Central memory CD8-positive, alpha-beta T cell (primary cell): ENCODE results near the gene AMT.

ENCODE experiments used
- ATAC-seq: fragments of 150-1000 bp; cut with Tn5 transposase; replicated peaks from 2 replicates; pipeline ENCODE4 v1.10.0; 2022; ENCODE audit warnings: mild to moderate bottlenecking, moderate FRiP score, moderate number of reproducible peaks; ENCODE audit not compliant: poor library complexity, severe bottlenecking; ENCODE audit errors: extremely low read depth
- DNase-seq, 2 donors: peaks; one replicate each; pipeline ENCODE4 v3.0.0; 2021; ENCODE audit warnings: low spot score in 2 of 2
- H3K27ac Mint-ChIP-seq: one replicate; pipeline ENCODE4 v1.8.0; 2022; ENCODE audit warnings: low read depth, mild to moderate bottlenecking, moderate library complexity, mixed read lengths
- H3K27me3 Mint-ChIP-seq: one replicate; pipeline ENCODE4 v1.8.0; 2022; ENCODE audit warnings: mixed read lengths
- H3K36me3 Mint-ChIP-seq: one replicate; pipeline ENCODE4 v1.8.0; 2022; ENCODE audit warnings: mild to moderate bottlenecking, moderate library complexity, mixed read lengths; ENCODE audit not compliant: insufficient read depth
- H3K4me1 Mint-ChIP-seq: one replicate; pipeline ENCODE4 v1.8.0; 2022; ENCODE audit warnings: mixed read lengths
- H3K4me3 Mint-ChIP-seq: one replicate; pipeline ENCODE4 v1.8.0; 2022; ENCODE audit warnings: mild to moderate bottlenecking, moderate library complexity, mixed read lengths
- H3K9me3 Mint-ChIP-seq: one replicate; pipeline ENCODE4 v1.8.0; 2022; ENCODE audit warnings: mixed read lengths

Gene AMT

GRCh38 chr3:49422379-49423248 lies at the start of gene AMT:
AMT (minus strand) TSS chr3:49422473; CDS start chr3:49422450, 23 bp downstream.
- Mint-ChIP-seq H3K9me3 (no peaks in the 10 kb centered on the region), H3K36me3 (peaks cover 14% of the 10 kb centered on the region), H3K27me3 (no peaks in the 10 kb centered on the region), H3K27ac (no peak within 1 kb of the TSS), H3K4me3 (no peak within 1 kb of the TSS), H3K4me1 (peaks cover 29% of the 10 kb centered on the region)
- ATAC-seq, result no peak
- DNase-seq, result no peak

GRCh38 chr3:49470714-49471420 lies 48.6 kb upstream of the AMT start:
- Mint-ChIP-seq H3K27me3 (no peaks in the 10 kb centered on the region), H3K4me1 (peaks cover 16% of the 10 kb centered on the region), H3K4me3 (peak overlapping the region; percentile 86), H3K36me3 (peaks cover 5% of the 10 kb centered on the region), H3K27ac (peak overlapping the region; percentile 83), H3K9me3 (no peaks in the 10 kb centered on the region)
- no peak for DNase-seq
- peak; percentile 33 for ATAC-seq

GRCh38 chr3:49469936-49470713 lies 47.9 kb upstream of the AMT start, which contains the start of gene DAG1:
DAG1 (plus strand) TSS chr3:49470267; CDS start chr3:49510535, 40,268 bp downstream.
- Mint-ChIP-seq H3K9me3 (no peaks in the 10 kb centered on the region), H3K36me3 (peaks cover 5% of the 10 kb centered on the region), H3K4me3 (peak within 1 kb of the TSS; percentile 86), H3K27me3 (no peaks in the 10 kb centered on the region), H3K4me1 (peaks cover 16% of the 10 kb centered on the region), H3K27ac (peak within 1 kb of the TSS; percentile 83)
- DNase-seq, result peak; percentile 89 to 90
- ATAC-seq, result peak; percentile 92

- peak in 1 of 2 donors; percentile 15 for DNase-seq
- Mint-ChIP-seq H3K27ac (no peak overlapping the region), H3K4me3 (peak overlapping the region; percentile 86), H3K4me1 (peaks cover 16% of the 10 kb centered on the region), H3K9me3 (no peaks in the 10 kb centered on the region), H3K36me3 (peaks cover 5% of the 10 kb centered on the region), H3K27me3 (no peaks in the 10 kb centered on the region)
- ATAC-seq, result no peak
These were observed 47.0 kb upstream of the AMT start for GRCh38 chr3:49469037-49469935.

- Mint-ChIP-seq H3K27ac (no peak overlapping the region), H3K9me3 (no peaks in the 10 kb centered on the region), H3K4me1 (peaks cover 4% of the 10 kb centered on the region), H3K36me3 (peaks cover 2% of the 10 kb centered on the region), H3K4me3 (no peak overlapping the region), H3K27me3 (no peaks in the 10 kb centered on the region)
- DNase-seq (no peak), ATAC-seq (no peak)
These were observed 43.8 kb upstream of the AMT start for GRCh38 chr3:49466085-49466484.

GRCh38 chr3:49465270-49466034 lies 43.2 kb upstream of the AMT start:
- no peaks in the 10 kb centered on the region for H3K36me3 Mint-ChIP-seq
- ATAC-seq (no peak), DNase-seq (no peak)
- H3K4me1 Mint-ChIP-seq, result no peaks in the 10 kb centered on the region
- H3K27ac Mint-ChIP-seq, result no peak overlapping the region
- H3K27me3 Mint-ChIP-seq, result no peaks in the 10 kb centered on the region
- H3K9me3 Mint-ChIP-seq, result no peaks in the 10 kb centered on the region
- no peak overlapping the region for H3K4me3 Mint-ChIP-seq

- ATAC-seq, result no peak
- Mint-ChIP-seq H3K4me1 (no peaks in the 10 kb centered on the region), H3K27me3 (no peaks in the 10 kb centered on the region), H3K4me3 (no peak overlapping the region), H3K36me3 (no peaks in the 10 kb centered on the region), H3K27ac (no peak overlapping the region), H3K9me3 (no peaks in the 10 kb centered on the region)
- no peak for DNase-seq
These were observed 39.9 kb upstream of the AMT start for GRCh38 chr3:49462222-49462621.

- H3K36me3 Mint-ChIP-seq, result no peaks in the 10 kb centered on the region
- H3K27ac Mint-ChIP-seq, result no peak overlapping the region
- DNase-seq (no peak), ATAC-seq (no peak)
- H3K4me3 Mint-ChIP-seq, result no peak overlapping the region
- H3K4me1 Mint-ChIP-seq, result no peaks in the 10 kb centered on the region
- H3K9me3 Mint-ChIP-seq, result no peaks in the 10 kb centered on the region
- no peaks in the 10 kb centered on the region for H3K27me3 Mint-ChIP-seq
These were observed 39.3 kb upstream of the AMT start for GRCh38 chr3:49461443-49462171.

GRCh38 chr3:49460956-49461355 lies 38.7 kb upstream of the AMT start:
- H3K27me3 Mint-ChIP-seq, result no peaks in the 10 kb centered on the region
- H3K27ac Mint-ChIP-seq, result no peak overlapping the region
- H3K4me3 Mint-ChIP-seq, result no peak overlapping the region
- H3K9me3 Mint-ChIP-seq, result no peaks in the 10 kb centered on the region
- ATAC-seq (no peak), DNase-seq (no peak)
- no peaks in the 10 kb centered on the region for H3K4me1 Mint-ChIP-seq
- H3K36me3 Mint-ChIP-seq, result no peaks in the 10 kb centered on the region

- H3K36me3 Mint-ChIP-seq, result no peaks in the 10 kb centered on the region
- H3K9me3 Mint-ChIP-seq, result no peaks in the 10 kb centered on the region
- no peak overlapping the region for H3K27ac Mint-ChIP-seq
- DNase-seq, result no peak
- H3K4me3 Mint-ChIP-seq, result no peak overlapping the region
- no peaks in the 10 kb centered on the region for H3K4me1 Mint-ChIP-seq
- ATAC-seq, result no peak
- H3K27me3 Mint-ChIP-seq, result no peaks in the 10 kb centered on the region
These were observed 38.1 kb upstream of the AMT start for GRCh38 chr3:49460188-49460890.
